GM23248 (cell line): ENCODE data around the gene RFTN1.

Experiments used
- EZH2 ChIP-seq: fragments of 200-600 bp; sonication (generic); IDR thresholded peaks from 2 replicates; pipeline ENCODE4 v1.6.1; 2018; ENCODE audit warnings: antibody characterized with exemption, mild to moderate bottlenecking; ENCODE audit not compliant: insufficient read depth, poor library complexity, severe bottlenecking
- EZH2phosphoT487 ChIP-seq: fragments of 200-600 bp; sonication (generic); IDR thresholded peaks from 2 replicates; pipeline ENCODE4 v1.6.1; 2018; ENCODE audit warnings: antibody characterized with exemption, moderate library complexity, mild to moderate bottlenecking, low read depth; ENCODE audit not compliant: insufficient read depth

GRCh38 chr3:16337856-16338540 is 175.5 kb downstream of the RFTN1 start:
- no peak for TF ChIP-seq EZH2phosphoT487
- TF ChIP-seq EZH2 = no peak
